PC-3 (cell line): ENCODE measurements around the gene TNNT2.

ENCODE experiments used
- EZH2 ChIP-seq: fragments of 300-600 bp; sonication (generic); IDR thresholded peaks from one replicate; pipeline ENCODE4 v1.6.1; 2017; ENCODE audit warnings: antibody characterized with exemption, mild to moderate bottlenecking, low read length; ENCODE audit not compliant: unreplicated experiment
- EZH2phosphoT487 ChIP-seq: fragments of 300-600 bp; sonication (generic); IDR thresholded peaks from 2 replicates; pipeline ENCODE4 v1.6.1; 2018; ENCODE audit warnings: mild to moderate bottlenecking, antibody characterized with exemption, low read length, borderline replicate concordance
- TF ChIP-seq, protein P1 (sequence below): fragments of 300-600 bp; sonication (generic); conservative IDR thresholded peaks from 2 replicates; pipeline ENCODE4 v1.5.1; 2017; ENCODE audit warnings: antibody characterized with exemption, low read depth, mild to moderate bottlenecking, low read length

DNA sequence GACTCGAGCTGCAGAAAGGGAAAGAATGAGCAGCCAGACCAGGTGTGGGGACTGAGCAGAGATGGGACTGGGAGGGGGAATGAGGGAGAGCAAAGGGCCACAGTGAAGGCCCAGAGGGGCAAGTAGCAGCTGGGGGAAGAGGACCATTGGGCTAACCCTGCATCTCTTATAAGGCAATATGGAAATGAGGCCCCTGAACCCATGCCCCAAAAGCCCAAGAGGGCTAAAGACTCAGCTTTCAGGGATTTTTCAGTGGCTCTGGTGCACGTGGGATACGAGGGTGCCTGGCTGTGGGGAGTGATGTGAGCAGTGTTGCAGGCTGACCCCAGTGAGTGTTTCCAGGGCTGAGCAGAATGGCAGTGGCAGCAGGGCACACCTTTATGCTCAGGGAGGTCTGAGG lies 44.5 kb upstream of the TNNT2 start:
- TF ChIP-seq EZH2phosphoT487 (no peak), EZH2 (no peak)
- TF ChIP-seq, protein P1, sequence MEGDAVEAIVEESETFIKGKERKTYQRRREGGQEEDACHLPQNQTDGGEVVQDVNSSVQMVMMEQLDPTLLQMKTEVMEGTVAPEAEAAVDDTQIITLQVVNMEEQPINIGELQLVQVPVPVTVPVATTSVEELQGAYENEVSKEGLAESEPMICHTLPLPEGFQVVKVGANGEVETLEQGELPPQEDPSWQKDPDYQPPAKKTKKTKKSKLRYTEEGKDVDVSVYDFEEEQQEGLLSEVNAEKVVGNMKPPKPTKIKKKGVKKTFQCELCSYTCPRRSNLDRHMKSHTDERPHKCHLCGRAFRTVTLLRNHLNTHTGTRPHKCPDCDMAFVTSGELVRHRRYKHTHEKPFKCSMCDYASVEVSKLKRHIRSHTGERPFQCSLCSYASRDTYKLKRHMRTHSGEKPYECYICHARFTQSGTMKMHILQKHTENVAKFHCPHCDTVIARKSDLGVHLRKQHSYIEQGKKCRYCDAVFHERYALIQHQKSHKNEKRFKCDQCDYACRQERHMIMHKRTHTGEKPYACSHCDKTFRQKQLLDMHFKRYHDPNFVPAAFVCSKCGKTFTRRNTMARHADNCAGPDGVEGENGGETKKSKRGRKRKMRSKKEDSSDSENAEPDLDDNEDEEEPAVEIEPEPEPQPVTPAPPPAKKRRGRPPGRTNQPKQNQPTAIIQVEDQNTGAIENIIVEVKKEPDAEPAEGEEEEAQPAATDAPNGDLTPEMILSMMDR, result no peak
